IPS-18c (cell line): ENCODE measurements around the gene HERC5.

Experiments
- H3K4me3 ChIP-seq: 2 replicates; pipeline ENCODE4 v1.7.0; 2013; ENCODE audit warnings: low read depth, mild to moderate bottlenecking, low read length, moderate library complexity; ENCODE audit not compliant: insufficient read depth
- H3K9me3 ChIP-seq: one replicate; pipeline ENCODE4 v1.6.1; 2013; ENCODE audit warnings: mild to moderate bottlenecking, low read length, moderate library complexity; ENCODE audit not compliant: control insufficient read depth, insufficient read depth

Gene HERC5

DNA sequence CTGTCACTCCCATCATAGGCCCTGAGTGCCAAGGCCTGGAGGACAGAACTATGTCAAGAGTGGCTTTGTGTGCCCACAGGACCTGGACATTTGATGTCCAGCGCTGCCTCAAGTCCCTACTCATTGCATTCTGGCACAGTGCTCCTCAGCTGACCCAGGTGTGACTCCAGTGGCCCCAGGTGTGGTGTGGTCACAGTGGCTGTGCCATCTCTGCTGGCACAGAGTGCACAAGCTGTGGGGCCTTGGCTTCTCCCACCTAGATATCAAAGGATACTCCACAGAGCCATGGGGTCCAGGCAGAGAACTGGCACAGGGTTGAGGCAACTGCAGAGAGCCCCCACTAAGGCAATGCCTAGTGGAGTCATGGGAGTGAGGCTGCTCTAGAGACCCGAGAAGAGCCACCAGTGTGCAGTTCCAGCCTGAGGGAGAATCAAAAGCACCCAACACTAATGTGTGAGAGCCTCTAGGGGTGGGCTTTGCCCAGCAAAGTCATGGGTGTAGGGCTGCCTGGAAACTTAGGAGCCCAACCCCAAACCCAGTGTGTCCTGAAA lies 41.0 kb downstream of the HERC5 start:
- Histone ChIP-seq H3K4me3 (no peak overlapping the region), H3K9me3 (no peaks in the 10 kb centered on the region)

DNA sequence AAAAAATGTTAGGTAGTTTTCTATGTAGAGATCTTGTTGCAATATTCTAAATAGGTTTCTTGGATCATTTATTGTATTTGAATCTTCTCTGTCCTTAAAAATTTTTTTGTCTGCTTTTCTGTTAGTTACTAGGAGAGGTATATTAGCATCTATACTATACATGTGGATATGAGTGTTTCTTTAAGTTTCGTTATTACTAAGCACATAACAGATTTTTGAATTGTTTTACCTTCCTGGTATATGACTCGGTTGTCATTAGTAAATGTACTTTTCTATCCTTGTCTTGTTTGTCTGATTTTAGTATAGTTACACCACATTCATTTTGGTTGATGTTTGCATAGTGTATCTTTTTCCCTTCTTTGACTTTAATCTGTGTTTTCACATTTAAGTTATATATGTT lies 46.4 kb downstream of the HERC5 start:
- H3K9me3 ChIP-seq: no peaks in the 10 kb centered on the region
- no peak overlapping the region for H3K4me3 ChIP-seq

DNA sequence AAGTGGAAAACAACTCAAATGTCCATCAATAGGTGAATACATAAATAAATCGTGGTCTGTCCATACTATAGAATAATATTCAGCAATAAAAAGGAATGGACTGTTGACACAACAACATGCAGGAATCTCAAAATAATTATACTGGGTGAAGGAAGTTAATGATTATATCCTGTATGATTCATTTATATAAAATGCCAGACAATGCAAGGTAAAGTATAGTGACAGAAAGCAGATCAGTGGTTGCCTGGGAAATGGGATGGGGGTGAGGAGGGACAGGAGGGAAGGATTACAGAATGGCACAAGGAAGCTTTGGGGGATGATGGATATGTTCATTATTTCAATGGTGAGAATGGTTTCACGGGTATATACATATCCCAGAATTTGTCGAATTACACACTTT lies 54.3 kb downstream of the HERC5 start:
- no peak overlapping the region for H3K4me3 ChIP-seq
- no peaks in the 10 kb centered on the region for H3K9me3 ChIP-seq

DNA sequence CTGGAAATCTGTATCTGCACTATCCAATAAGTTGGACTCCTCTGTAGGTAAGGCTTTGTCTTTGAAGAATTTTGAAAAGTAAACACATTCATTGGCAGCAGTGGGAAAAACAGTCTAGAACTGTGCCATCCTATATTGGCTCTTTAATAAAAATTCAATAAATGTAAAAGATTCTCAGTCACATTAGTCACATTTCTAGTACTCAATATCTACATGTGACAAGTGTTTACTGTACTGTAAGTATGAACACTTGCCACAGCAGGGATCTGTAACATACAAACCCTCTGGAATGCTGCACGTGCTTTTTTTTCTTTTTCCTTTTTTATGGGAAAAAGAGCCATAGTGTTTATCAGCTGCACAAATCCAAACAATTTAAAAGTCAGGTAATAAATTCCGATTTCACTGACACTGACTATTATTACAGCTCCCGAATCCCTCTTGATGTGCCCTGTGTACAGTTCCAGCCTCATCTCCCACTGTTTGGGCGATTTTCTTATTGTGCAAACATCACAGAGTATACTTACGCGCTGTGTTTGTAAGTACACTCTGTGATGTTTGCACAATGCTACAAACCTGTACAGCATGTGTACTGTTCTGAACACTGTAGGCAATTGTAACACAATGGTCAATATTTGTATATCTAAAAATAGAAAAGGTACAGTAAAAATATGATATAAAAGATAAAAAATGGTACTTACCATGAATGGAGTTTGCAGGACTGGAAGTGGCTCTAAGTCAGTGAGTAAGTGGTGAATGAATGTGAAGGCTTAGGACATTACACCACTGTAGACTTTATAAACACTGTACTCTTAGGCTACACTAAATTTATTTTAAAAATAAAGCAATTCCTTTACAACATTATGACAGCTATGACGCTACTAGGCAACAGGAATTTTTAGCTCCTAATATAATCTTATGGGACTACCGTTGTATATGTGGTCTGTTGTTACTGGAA lies 57.9 kb downstream of the HERC5 start:
- no peaks in the 10 kb centered on the region for H3K9me3 ChIP-seq
- no peak overlapping the region for H3K4me3 ChIP-seq

GRCh38 chr4:88516746-88517145 lies 59.8 kb downstream of the HERC5 start:
- H3K4me3 ChIP-seq: no peak overlapping the region
- no peaks in the 10 kb centered on the region for H3K9me3 ChIP-seq

DNA sequence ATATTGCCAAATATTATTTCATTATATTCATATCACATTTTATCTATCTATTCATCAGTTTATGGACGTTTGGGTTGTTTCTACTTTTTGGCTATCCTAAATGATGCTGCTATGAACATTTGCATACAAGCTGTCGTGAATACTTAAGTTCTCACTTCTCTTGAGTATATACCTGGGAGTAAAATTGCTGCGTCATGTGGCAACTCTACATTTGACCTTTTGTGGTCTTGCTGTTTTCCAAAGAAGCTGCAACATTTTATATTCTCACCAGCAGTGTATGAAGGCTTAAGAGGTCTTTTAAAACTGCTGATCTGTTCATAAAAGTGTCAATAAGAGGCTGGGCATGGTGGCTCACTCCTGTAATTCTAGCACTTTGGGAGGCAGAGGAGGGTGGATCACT lies 60.9 kb downstream of the HERC5 start:
- Histone ChIP-seq H3K9me3 (no peaks in the 10 kb centered on the region), H3K4me3 (no peak overlapping the region)

DNA sequence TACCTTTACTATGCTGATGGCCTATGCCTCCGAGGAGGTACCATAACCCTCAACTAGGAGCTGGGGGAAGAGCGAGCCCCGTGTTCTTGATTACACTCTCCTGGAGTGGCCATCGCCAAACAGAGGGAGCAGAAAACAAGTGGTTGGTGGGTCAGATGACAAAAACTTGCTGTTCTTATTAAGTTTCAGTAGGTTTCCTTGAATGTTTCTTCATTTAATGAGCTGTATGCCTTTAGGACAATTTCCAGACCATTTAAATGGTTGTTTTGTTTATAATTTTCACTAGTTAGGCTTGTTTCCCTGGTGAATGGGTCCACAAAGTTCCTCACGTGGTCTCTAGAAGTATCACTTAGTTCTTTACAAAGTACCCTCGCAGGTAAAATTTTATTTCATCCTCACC lies 62.0 kb downstream of the HERC5 start:
- Histone ChIP-seq H3K9me3 (no peaks in the 10 kb centered on the region), H3K4me3 (no peak overlapping the region)

GRCh38 chr4:88522702-88523324 lies 65.9 kb downstream of the HERC5 start:
- Histone ChIP-seq H3K4me3 (peak overlapping the region; percentile 93), H3K9me3 (no peaks in the 10 kb centered on the region)

- H3K9me3 ChIP-seq: no peaks in the 10 kb centered on the region
Observed at GRCh38 chr4:88523325-88524129, 66.6 kb downstream of the HERC5 start, which contains the start of gene PYURF. Gene PYURF, minus strand, starts transcription at chr4:88523776. Its CDS starts 76 bp downstream, at chr4:88523700.

DNA sequence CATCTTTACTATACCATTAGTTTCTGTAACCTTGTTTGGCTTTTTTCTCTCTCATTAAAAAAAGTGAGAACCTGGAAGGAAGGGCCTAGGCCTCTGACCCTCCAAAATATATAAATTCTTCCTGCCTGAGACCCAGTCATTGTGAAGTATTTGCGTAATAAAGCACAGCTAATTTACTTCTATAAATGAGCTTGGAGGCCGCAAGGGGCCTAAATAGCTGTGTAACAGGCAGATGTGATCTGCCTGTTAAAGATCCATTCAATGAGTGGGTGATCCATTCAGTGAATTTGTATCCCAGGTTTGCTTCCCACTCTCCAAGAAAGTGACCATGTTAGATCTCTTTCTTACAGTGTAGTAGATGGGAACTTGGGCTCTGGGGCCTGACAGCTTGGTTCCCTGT lies 67.3 kb downstream of the HERC5 start:
- H3K9me3 ChIP-seq: no peaks in the 10 kb centered on the region
- peak overlapping the region; percentile 93; the same call in 1 of the 2 replicates for H3K4me3 ChIP-seq

More at GRCh38 chr4:88523325-88524129, 66.6 kb downstream of the HERC5 start, which contains the start of gene PYURF:
- peak within 1 kb of the TSS; percentile 93 for H3K4me3 ChIP-seq

GRCh38 chr4:88526221-88526815 lies 69.4 kb downstream of the HERC5 start:
- H3K4me3 ChIP-seq: no peak overlapping the region
- no peaks in the 10 kb centered on the region for H3K9me3 ChIP-seq

DNA sequence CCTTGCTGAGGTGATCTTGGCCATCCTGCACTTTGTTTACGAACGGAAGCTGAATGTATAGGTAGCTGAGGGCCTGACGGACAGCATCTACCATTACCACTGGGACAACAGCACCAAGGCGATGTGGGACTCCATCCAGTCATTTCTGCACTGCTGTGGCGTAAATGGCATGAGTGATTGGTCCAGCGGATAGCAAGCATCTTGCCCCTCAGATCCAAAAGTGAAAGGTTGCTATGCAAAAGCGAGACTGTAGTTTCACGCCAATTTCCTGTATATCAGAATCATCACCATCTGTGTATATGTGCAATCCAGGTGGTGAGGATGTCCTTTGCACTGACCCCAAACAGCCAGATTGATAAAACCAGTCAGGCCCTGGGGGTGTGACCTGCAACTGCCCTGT lies 70.9 kb downstream of the HERC5 start:
- Histone ChIP-seq H3K9me3 (no peaks in the 10 kb centered on the region), H3K4me3 (no peak overlapping the region)

- Histone ChIP-seq H3K9me3 (no peaks in the 10 kb centered on the region), H3K4me3 (no peak overlapping the region)
Observed at GRCh38 chr4:88528861-88529260, 71.9 kb downstream of the HERC5 start.

- Histone ChIP-seq H3K4me3 (no peak overlapping the region; the same call in 1 of the 2 replicates), H3K9me3 (no peaks in the 10 kb centered on the region)
Observed at GRCh38 chr4:88531549-88531948, 74.6 kb downstream of the HERC5 start.

DNA sequence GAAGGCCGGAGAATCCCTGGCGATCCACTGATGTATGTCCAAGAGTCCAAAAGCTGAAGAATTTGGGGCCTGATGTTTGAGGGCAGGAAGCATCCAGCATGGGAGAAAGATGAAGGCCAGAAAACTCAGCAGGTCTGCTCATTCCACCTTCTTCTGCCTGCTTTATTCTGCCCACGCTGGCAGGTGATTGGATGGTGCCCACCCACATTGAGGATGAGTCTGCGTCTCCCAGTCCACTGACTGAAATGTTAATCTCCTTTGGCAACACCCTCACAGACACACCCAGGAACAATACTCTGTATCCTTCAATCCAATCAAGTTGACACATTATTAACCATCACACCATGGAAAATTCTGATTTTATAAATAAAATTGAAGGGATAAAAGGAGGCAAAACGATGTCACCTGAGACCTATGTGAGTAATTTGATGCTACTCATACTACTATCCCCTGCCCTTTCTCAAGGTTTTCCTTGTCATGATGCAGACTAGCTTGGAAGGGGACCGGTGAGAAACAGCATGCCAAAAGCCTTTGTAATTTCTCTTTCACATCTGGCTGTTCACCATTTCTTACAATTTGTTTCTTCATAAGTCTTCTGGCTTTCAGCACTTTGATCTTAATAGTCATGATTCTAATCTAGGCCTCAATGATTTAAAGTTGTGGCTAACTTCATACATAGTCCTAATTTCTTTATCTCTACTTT lies 76.3 kb downstream of the HERC5 start:
- peak overlapping the region; percentile 6; the same call in 1 of the 2 replicates for H3K4me3 ChIP-seq
- no peaks in the 10 kb centered on the region for H3K9me3 ChIP-seq
